GM23338 (cell line): ENCODE results near the gene FIBP. TPM values are rescaled to one million over a fixed set of nuclear protein-coding genes. Genes with fewer than 3 reads are reported as not detected.

Source experiments
- ATAC-seq: fragments of 200-7000 bp; cut with Tn5 transposase; 3 replicates; pipeline ENCODE4 v1.9.1; 2020
- DNase-seq: peaks from one replicate; pipeline ENCODE4 v3.0.0-alpha.2; 2015; ENCODE audit warnings: low spot score
- H2AFZ ChIP-seq: fragments of 200-600 bp; sonication (generic); 2 replicates; pipeline ENCODE4 v1.8.0; 2016; ENCODE audit warnings: antibody characterized with exemption, mild to moderate bottlenecking, moderate library complexity
- H3F3A ChIP-seq: fragments of 200-600 bp; sonication (generic); replicated peaks from 2 replicates; pipeline ENCODE4 v1.8.0; 2017; ENCODE audit warnings: antibody characterized with exemption, mixed run types, low read depth
- H3K27ac ChIP-seq: fragments of 200-600 bp; sonication (generic); 2 replicates; pipeline ENCODE4 v1.6.1; 2016; ENCODE audit warnings: low read depth
- H3K27me3 ChIP-seq: fragments of 200-600 bp; sonication (generic); 2 replicates; pipeline ENCODE4 v1.8.0; 2016; ENCODE audit warnings: mild to moderate bottlenecking, mixed run types, moderate library complexity; ENCODE audit not compliant: insufficient read depth
- H3K36me3 ChIP-seq: fragments of 200-600 bp; sonication (generic); 2 replicates; pipeline ENCODE4 v1.8.0; 2016; ENCODE audit warnings: mild to moderate bottlenecking; ENCODE audit not compliant: insufficient read depth
- H3K4me1 ChIP-seq: fragments of 200-600 bp; sonication (generic); 2 replicates; pipeline ENCODE4 v1.8.0; 2016; ENCODE audit warnings: mild to moderate bottlenecking, moderate library complexity; ENCODE audit not compliant: insufficient read depth
- H3K4me2 ChIP-seq: fragments of 200-600 bp; sonication (generic); 2 replicates; pipeline ENCODE4 v1.7.1; 2017; ENCODE audit warnings: mixed run types
- H3K4me3 ChIP-seq: fragments of 200-600 bp; sonication (generic); 2 replicates; pipeline ENCODE4 v1.6.1; 2016; ENCODE audit warnings: mixed run types
- H3K79me2 ChIP-seq: fragments of 200-600 bp; sonication (generic); replicated peaks from 2 replicates; pipeline ENCODE4 v1.8.0; 2017; ENCODE audit warnings: mild to moderate bottlenecking; ENCODE audit not compliant: insufficient read depth
- H3K9me2 ChIP-seq: fragments of 200-600 bp; sonication (generic); 2 replicates; pipeline ENCODE4 v1.8.0; 2017; ENCODE audit not compliant: insufficient read depth
- H4K20me1 ChIP-seq: fragments of 200-600 bp; sonication (generic); replicated peaks from 2 replicates; pipeline ENCODE4 v1.8.0; 2017; ENCODE audit warnings: mild to moderate bottlenecking; ENCODE audit not compliant: insufficient read depth
- H3K27ac Mint-ChIP-seq: 2 replicates; pipeline ENCODE4 v1.8.0; 2020; ENCODE audit warnings: inconsistent platforms, mild to moderate bottlenecking, moderate library complexity, mixed read lengths
- H3K27me3 Mint-ChIP-seq: 3 replicates; pipeline ENCODE4 v1.8.0; 2022; ENCODE audit warnings: low read depth, mild to moderate bottlenecking, moderate library complexity, mixed read lengths, inconsistent platforms; ENCODE audit not compliant: insufficient read depth, poor library complexity
- H3K36me3 Mint-ChIP-seq: 3 replicates; pipeline ENCODE4 v1.8.0; 2021; ENCODE audit warnings: low read depth, mild to moderate bottlenecking, inconsistent platforms, moderate library complexity, mixed read lengths
- H3K4me1 Mint-ChIP-seq: 3 replicates; pipeline ENCODE4 v1.8.0; 2020; ENCODE audit warnings: mild to moderate bottlenecking, inconsistent platforms, mixed read lengths
- H3K4me3 Mint-ChIP-seq: 3 replicates; pipeline ENCODE4 v1.8.0; 2021; ENCODE audit warnings: moderate library complexity, mild to moderate bottlenecking, inconsistent platforms, mixed read lengths
- H3K9me3 Mint-ChIP-seq: 3 replicates; pipeline ENCODE4 v1.8.0; 2020; ENCODE audit warnings: moderate library complexity, mild to moderate bottlenecking, inconsistent platforms, mixed read lengths
- CREB1 ChIP-seq: fragments of 250-450 bp; sonication (Bioruptor Pico); IDR thresholded peaks from 2 replicates; pipeline ENCODE4 v1.5.0; 2020; ENCODE audit warnings: low read depth, mild to moderate bottlenecking, moderate library complexity
- CTCF ChIP-seq, 2 experiments: fragments of 200-600 bp in 1 of 2; sonication (generic) in 1 of 2; conservative IDR thresholded peaks; 2 replicates each; pipeline versions ENCODE4 v1.5.1 to v1.6.1; 2016 to 2017; ENCODE audit warnings: antibody characterized with exemption in 2 of 2, low read depth in 2 of 2, mild to moderate bottlenecking in 2 of 2, moderate library complexity in 1 of 2
- EZH2phosphoT487 ChIP-seq: fragments of 200-600 bp; sonication (generic); IDR thresholded peaks from one replicate; pipeline ENCODE4 v1.8.1; 2018; ENCODE audit warnings: antibody characterized with exemption; ENCODE audit not compliant: unreplicated experiment
- JUNB ChIP-seq: IDR thresholded peaks from one replicate; pipeline ENCODE4 v1.6.1; 2016; ENCODE audit warnings: antibody characterized with exemption; ENCODE audit not compliant: unreplicated experiment
- NANOG ChIP-seq: IDR thresholded peaks from 2 replicates; pipeline ENCODE4 v1.6.1; 2016; ENCODE audit warnings: antibody characterized with exemption, borderline replicate concordance
- POLR2AphosphoS5 ChIP-seq: IDR thresholded peaks from 2 replicates; pipeline ENCODE4 v1.6.1; 2016; ENCODE audit warnings: antibody characterized with exemption, low read depth
- REST ChIP-seq: IDR thresholded peaks from one replicate; pipeline ENCODE4 v1.6.1; 2018; ENCODE audit warnings: antibody characterized with exemption; ENCODE audit not compliant: unreplicated experiment
- STAT1 ChIP-seq: IDR thresholded peaks from one replicate; pipeline ENCODE4 v1.6.1; 2016; ENCODE audit warnings: antibody characterized with exemption; ENCODE audit not compliant: unreplicated experiment
- ZNF114 ChIP-seq: fragments of 250-450 bp; sonication (Bioruptor Pico); IDR thresholded peaks from 2 replicates; pipeline ENCODE4 v1.5.0; 2020; ENCODE audit warnings: mild to moderate bottlenecking, moderate library complexity
- ZNF331 ChIP-seq: fragments of 250-450 bp; sonication (Bioruptor Pico); IDR thresholded peaks from 2 replicates; pipeline ENCODE4 v1.5.0; 2020; ENCODE audit warnings: low read depth, mild to moderate bottlenecking, moderate library complexity
- ZNF462 ChIP-seq: fragments of 250-450 bp; sonication (Bioruptor Pico); IDR thresholded peaks from 2 replicates; pipeline ENCODE4 v1.5.0; 2020; ENCODE audit warnings: mild to moderate bottlenecking, moderate library complexity
- polyA plus RNA-seq: library from polyadenylated mRNA; unstranded; fragments of >200 nt; fragmentation: Nextera tagmentation; extraction: Ambion mirVana; gene quantifications from 2 replicates; pipeline ENCODE4 v1.2.1, GENCODE V29; 2016
- total RNA-seq: library from RNA; depleted of rRNA; stranded (reverse); fragments of >200 nt; shearing (Covaris generic); gene quantifications from 2 replicates; pipeline ENCODE4 v1.2.3, GENCODE V29; 2014

The FIBP gene
- total and polyA plus RNA-seq, 2 experiments from 2014 or later, result 79.0 to 102 TPM

GRCh38 chr11:65883058-65883761, 5.1 kb downstream of the FIBP start:
- Mint-ChIP-seq H3K4me1 (peaks cover 13% of the 10 kb centered on the region), H3K27me3 (peaks cover 13% of the 10 kb centered on the region), H3K27ac (no peak overlapping the region), H3K36me3 (peaks cover 45% of the 10 kb centered on the region), H3K9me3 (peaks cover 2% of the 10 kb centered on the region; the same call in 1 of the 3 replicates), H3K4me3 (no peak overlapping the region; the same call in 2 of the 3 replicates)
- peaks cover 7% of the 10 kb centered on the region; the same call in 1 of the 2 replicates for H3K4me1 ChIP-seq
- H3K4me3 ChIP-seq, result no peak overlapping the region
- ATAC-seq, result no peak
- peaks cover 14% of the 10 kb centered on the region; the same call in 1 of the 2 replicates for H3K36me3 ChIP-seq
- peaks cover 24% of the 10 kb centered on the region for H3F3A ChIP-seq
- no peak overlapping the region for H3K4me2 ChIP-seq
- no peaks in the 10 kb centered on the region for H3K9me2 ChIP-seq
- no peaks in the 10 kb centered on the region for H3K27me3 ChIP-seq
- 0 out of 2 replicates have a peak, but pooled peaks cover 9% of the 10 kb centered on the region for H3K79me2 ChIP-seq
- H4K20me1 ChIP-seq, result peaks cover 18% of the 10 kb centered on the region; the same call in 1 of the 2 replicates
- H2AFZ ChIP-seq, result no peak overlapping the region
- DNase-seq, result no peak
- H3K27ac ChIP-seq, result no peak overlapping the region
- TF ChIP-seq REST (no peak), ZNF462 (CRISPR knock-in tag) (no peak), ZNF114 (CRISPR knock-in tag) (no peak), POLR2AphosphoS5 (no peak), ZNF331 (CRISPR knock-in tag) (no peak), EZH2phosphoT487 (no peak), JUNB (no peak), NANOG (no peak), CREB1 (CRISPR knock-in tag) (no peak), STAT1 (no peak), CTCF (conservative IDR thresholded peaks at IDR 0.05; ENCODE audit: low read depth in 2 of 2) (no peak)
